ENCODE results near the gene TCF3. TPM values are rescaled to one million over a fixed set of nuclear protein-coding genes. Genes with fewer than 3 reads are reported as not detected.

Gene TCF3
- total RNA-seq, 1 experiment from 2014 or later = 208 TPM

- H3K4me1 ChIP-seq (ENCODE audit: control insufficient read depth in 1 of 2, insufficient read depth in 2 of 2, low read length in 2 of 2) = peaks cover 0 to 9% of the 10 kb centered on the region in 2 experiments; a peak in 2 of 4 replicates
- no peak overlapping the region for H2AFZ ChIP-seq (ENCODE audit: low read depth, low read length, poor library complexity, severe bottlenecking)
- no peak overlapping the region for H3K4me3 ChIP-seq (replicated peaks in 1 of 2; ENCODE audit: low read depth in 1 of 2, low read length in 2 of 2)
- TF ChIP-seq YY1 (IDR thresholded peaks at IDR 0.05; ENCODE audit: extremely low read depth, insufficient replicate concordance, low read depth, low read length) (no peak), CEBPB (IDR thresholded peaks at IDR 0.05; ENCODE audit: low read depth) (no peak), EGR1 (IDR thresholded peaks at IDR 0.05; ENCODE audit: low read depth) (no peak), ZBTB33 (IDR thresholded peaks at IDR 0.05; ENCODE audit: extremely low read depth, insufficient replicate concordance, low read length) (no peak), ELF1 (IDR thresholded peaks at IDR 0.05; ENCODE audit: borderline replicate concordance, low read depth) (no peak), TCF7L2 (IDR thresholded peaks at IDR 0.05; ENCODE audit: borderline replicate concordance, extremely low read depth, insufficient read depth, insufficient read length) (no peak)
- H3K9ac ChIP-seq (ENCODE audit: low read length) = no peak overlapping the region
- ATAC-seq = no peak
- H3K79me2 ChIP-seq (ENCODE audit: insufficient read depth, low read length) = peaks cover 67% of the 10 kb centered on the region
- ChIA-PET POLR2A (no interaction called here), CTCF (no interaction called here), RAD21 (ENCODE audit: low non-redundant PET in 1 of 2, low total read pairs in 2 of 2, uncharacterized antibody in 2 of 2, unreplicated experiment in 2 of 2) (no interaction called here)
- H3K9me2 ChIP-seq (ENCODE audit: insufficient read depth) = no peaks in the 10 kb centered on the region
- H3K27me3 ChIP-seq (ENCODE audit: insufficient read depth, low read length) = no peaks in the 10 kb centered on the region
- intact Hi-C loops (cut with micrococcal nuclease) = no loop called here
- no TSS peak for BruUV-seq (replicated peaks)
- no peaks in the 10 kb centered on the region for H3K9me3 ChIP-seq (ENCODE audit: control insufficient read depth in 1 of 2, insufficient read depth in 1 of 2, low read depth in 1 of 2, low read length in 2 of 2)
- H3K36me3 ChIP-seq (ENCODE audit: control insufficient read depth in 1 of 2, insufficient read depth in 2 of 2, low read length in 2 of 2) = peaks cover 28 to 54% of the 10 kb centered on the region in 2 experiments; a peak in 3 of 4 replicates
- no peaks in the 10 kb centered on the region for H4K20me1 ChIP-seq (ENCODE audit: insufficient read depth)
- H3K4me2 ChIP-seq (ENCODE audit: low read length) = no peak overlapping the region
- no peak for DNase-seq (ENCODE audit: low read depth, low spot score)
- H3K27ac ChIP-seq (ENCODE audit: low read depth, low read length) = no peak overlapping the region
Observed at GRCh38 chr19:1634938-1635243, 17.5 kb downstream of the TCF3 start.

- H3K9ac ChIP-seq (ENCODE audit: low read length) = no peak overlapping the region
- BruUV-seq (replicated peaks) = no TSS peak
- intact Hi-C loops (cut with micrococcal nuclease) = no loop called here
- peaks cover 62% of the 10 kb centered on the region for H3K79me2 ChIP-seq (ENCODE audit: insufficient read depth, low read length)
- H3K4me2 ChIP-seq (ENCODE audit: low read length) = no peak overlapping the region
- no peak overlapping the region for H2AFZ ChIP-seq (ENCODE audit: low read depth, low read length, poor library complexity, severe bottlenecking)
- RAD21 ChIA-PET (ENCODE audit: low non-redundant PET in 1 of 2, low total read pairs in 2 of 2, uncharacterized antibody in 2 of 2, unreplicated experiment in 2 of 2) = no interaction called here
- DNase-seq (ENCODE audit: low read depth, low spot score) = no peak
- no peaks in the 10 kb centered on the region for H4K20me1 ChIP-seq (ENCODE audit: insufficient read depth)
- no peak overlapping the region for H3K27ac ChIP-seq (ENCODE audit: low read depth, low read length)
- no peaks in the 10 kb centered on the region for H3K9me3 ChIP-seq (ENCODE audit: control insufficient read depth in 1 of 2, insufficient read depth in 1 of 2, low read depth in 1 of 2, low read length in 2 of 2)
- CTCF ChIA-PET = no interaction called here
- TF ChIP-seq SIN3A (IDR thresholded peaks at IDR 0.05; ENCODE audit: low read depth) (no peak), POLR2A (IDR thresholded peaks at IDR 0.05; ENCODE audit: borderline replicate concordance, extremely low read depth, insufficient read depth, insufficient read length) (no peak), ATF3 (IDR thresholded peaks at IDR 0.05) (no peak), CBX3 (IDR thresholded peaks at IDR 0.05; ENCODE audit: low read depth) (no peak), POLR2AphosphoS5 (IDR thresholded peaks at IDR 0.05; ENCODE audit: low read depth, low read length) (no peak)
- H3K4me1 ChIP-seq (ENCODE audit: control insufficient read depth in 1 of 2, insufficient read depth in 2 of 2, low read length in 2 of 2) = peaks cover 0 to 9% of the 10 kb centered on the region in 2 experiments; a peak in 2 of 4 replicates
- POLR2A ChIA-PET = no interaction called here
- H3K36me3 ChIP-seq (ENCODE audit: control insufficient read depth in 1 of 2, insufficient read depth in 2 of 2, low read length in 2 of 2) = peaks cover 24 to 50% of the 10 kb centered on the region in 2 experiments; a peak in 3 of 4 replicates
- no peaks in the 10 kb centered on the region for H3K9me2 ChIP-seq (ENCODE audit: insufficient read depth)
- no peak for ATAC-seq
- no peaks in the 10 kb centered on the region for H3K27me3 ChIP-seq (ENCODE audit: insufficient read depth, low read length)
- no peak overlapping the region for H3K4me3 ChIP-seq (replicated peaks in 1 of 2; ENCODE audit: low read depth in 1 of 2, low read length in 2 of 2)
Observed at GRCh38 chr19:1634242-1634937, 18.0 kb downstream of the TCF3 start.

All from HCT116 (cell line).